ENCODE data around the gene LGR6. TPM values are rescaled to one million over a fixed set of nuclear protein-coding genes. Genes with fewer than 3 reads are reported as not detected.

The LGR6 gene
- total RNA-seq, 4 donors from 2014 or later = under 0.01 to 1.2 (median 0.78) TPM; not detected in 1

- 45% methylated on average over 4 of the region's 4 CpGs for WGBS
- H3K9me3 ChIP-seq = no peaks in the 10 kb centered on the region
- H3K27me3 ChIP-seq = no peaks in the 10 kb centered on the region
- TF ChIP-seq EP300 (IDR thresholded peaks at IDR 0.05) (no peak), CTCF (IDR thresholded peaks at IDR 0.05) (no peak)
- H3K36me3 ChIP-seq = peaks cover 0 to 7% (median 1%) of the 10 kb centered on the region in 4 donors
- no peak for DNase-seq (ENCODE audit: extremely low spot score)
- intact Hi-C loops (cut with DNase I) = loop anchor here (5.0 kb wide), 1 partner anchor 518 kb away; no protein-coding TSS in a partner anchor
- H3K4me3 ChIP-seq = no peak overlapping the region
- H3K4me1 ChIP-seq = peaks cover 0 to 7% (median 6%) of the 10 kb centered on the region in 4 donors
- H3K27ac ChIP-seq (replicated peaks in 1 of 4) = no peak overlapping the region
These were observed 140.3 kb downstream of the LGR6 start for GRCh38 chr1:202333861-202334260.

- no peaks in the 10 kb centered on the region for H3K9me3 ChIP-seq
- no peak for DNase-seq (ENCODE audit: extremely low spot score)
- H3K4me1 ChIP-seq = peaks cover 3 to 19% (median 11%) of the 10 kb centered on the region in 4 donors
- WGBS = 70% methylated on average over 4 of the region's 4 CpGs
- H3K36me3 ChIP-seq = no peaks in the 10 kb centered on the region
- H3K27me3 ChIP-seq = no peaks in the 10 kb centered on the region
- TF ChIP-seq CTCF (IDR thresholded peaks at IDR 0.05) (peak; percentile 70 to 78 (median 74)), POLR2AphosphoS5 (IDR thresholded peaks at IDR 0.05) (no peak)
- intact Hi-C loops (cut with DNase I) = loop anchor here (5.0 to 10.0 kb wide), 4 partner anchors 71 to 374 kb away; no protein-coding TSS in a partner anchor
- no peak overlapping the region for H3K27ac ChIP-seq (replicated peaks in 1 of 4)
- no peak overlapping the region for H3K4me3 ChIP-seq
These were observed 150.2 kb downstream of the LGR6 start for GRCh38 chr1:202343652-202344349.

- Histone ChIP-seq H3K4me3 (peak overlapping the region in 3 of 4 donors; percentile 83 to 98 (median 91)), H3K36me3 (no peaks in the 10 kb centered on the region), H3K27me3 (no peaks in the 10 kb centered on the region), H3K4me1 (peaks cover 18 to 34% (median 32%) of the 10 kb centered on the region in 4 donors), H3K9me3 (no peaks in the 10 kb centered on the region), H3K27ac (replicated peaks in 1 of 4) (peak overlapping the region; percentile 21 to 93 (median 76))
- intact Hi-C loops (cut with DNase I) = loop anchor here (10.0 kb wide), 3 partner anchors 67 to 277 kb away; no protein-coding TSS in a partner anchor
- TF ChIP-seq POLR2A (IDR thresholded peaks at IDR 0.05; ENCODE audit: low read depth) (no peak), POLR2AphosphoS5 (IDR thresholded peaks at IDR 0.05) (no peak), CTCF (IDR thresholded peaks at IDR 0.05) (no peak), EP300 (IDR thresholded peaks at IDR 0.05) (no peak)
- DNase-seq (ENCODE audit: extremely low spot score) = no peak
- WGBS = 50% methylated on average over 6 of the region's 6 CpGs
These were observed 154.5 kb downstream of the LGR6 start for GRCh38 chr1:202348005-202348508.

- peak; percentile 99 for DNase-seq (ENCODE audit: extremely low spot score)
- intact Hi-C loops (cut with DNase I) = loop anchor here (10.0 kb wide), 3 partner anchors 66 to 276 kb away; no protein-coding TSS in a partner anchor
- H3K4me3 ChIP-seq = peak within 1 kb of the TSS; percentile 83 to 98 (median 93)
- TF ChIP-seq CTCF (IDR thresholded peaks at IDR 0.05) (no peak), POLR2A (IDR thresholded peaks at IDR 0.05; ENCODE audit: low read depth) (peak; percentile 18), EP300 (IDR thresholded peaks at IDR 0.05) (no peak), POLR2AphosphoS5 (IDR thresholded peaks at IDR 0.05) (peak; percentile 83 to 92)
- no peaks in the 10 kb centered on the region for H3K36me3 ChIP-seq
- peak within 1 kb of the TSS; percentile 89 to 93 (median 92) for H3K27ac ChIP-seq (replicated peaks in 1 of 4)
- WGBS = under 1% methylated on average over 23 of the region's 60 CpGs
- H3K4me1 ChIP-seq = peaks cover 18 to 40% (median 36%) of the 10 kb centered on the region in 4 donors
- H3K27me3 ChIP-seq = no peaks in the 10 kb centered on the region
- H3K9me3 ChIP-seq = no peaks in the 10 kb centered on the region
These were observed 155.1 kb downstream of the LGR6 start, which contains the start of gene PPP1R12B for GRCh38 chr1:202348509-202349205. PPP1R12B (plus strand) TSS chr1:202348699; CDS start chr1:202348852, 153 bp downstream.

Data from esophagus muscularis mucosa (tissue), 4 donors.